Glutamatergic neuron (in vitro differentiated cells): ENCODE measurements around the gene ARHGAP24. TPM values are rescaled to one million over a fixed set of nuclear protein-coding genes. Genes with fewer than 3 reads are reported as not detected.
"Not testable (repeated sequence)": the region's sequence is repeated elsewhere in the genome, so short reads cannot be mapped to it uniquely, and the experiment has no call there.

Experiments used
- DNase-seq: peaks from one replicate; pipeline ENCODE4 v3.0.0; 2022
- H3K27ac Mint-ChIP-seq: one replicate; pipeline ENCODE4 v1.8.0; 2020; ENCODE audit warnings: mild to moderate bottlenecking, mixed read lengths, inconsistent platforms; ENCODE audit not compliant: unreplicated experiment
- H3K27me3 Mint-ChIP-seq: one replicate; pipeline ENCODE4 v1.8.0; 2020; ENCODE audit warnings: mild to moderate bottlenecking, moderate library complexity, mixed read lengths, inconsistent platforms; ENCODE audit not compliant: unreplicated experiment
- H3K36me3 Mint-ChIP-seq: one replicate; pipeline ENCODE4 v1.8.0; 2020; ENCODE audit warnings: mild to moderate bottlenecking, mixed read lengths, inconsistent platforms; ENCODE audit not compliant: unreplicated experiment
- H3K4me1 Mint-ChIP-seq: one replicate; pipeline ENCODE4 v1.8.0; 2020; ENCODE audit warnings: mild to moderate bottlenecking, low read depth, mixed read lengths, inconsistent platforms; ENCODE audit not compliant: unreplicated experiment
- H3K4me3 Mint-ChIP-seq: one replicate; pipeline ENCODE4 v1.8.0; 2020; ENCODE audit warnings: mild to moderate bottlenecking, mixed read lengths, inconsistent platforms; ENCODE audit not compliant: unreplicated experiment
- H3K9me3 Mint-ChIP-seq: one replicate; pipeline ENCODE4 v1.8.0; 2020; ENCODE audit warnings: mild to moderate bottlenecking, moderate library complexity, mixed read lengths, inconsistent platforms; ENCODE audit not compliant: unreplicated experiment
- CTCF ChIP-seq: fragments of 200-600 bp; sonication (generic); IDR thresholded peaks from one replicate; pipeline ENCODE4 v1.5.0; 2021; ENCODE audit not compliant: partially characterized antibody, unreplicated experiment
- total RNA-seq: library from RNA; stranded (reverse); fragmentation: NEBNext Ultra II Directional; extraction: Animal tissue kit (Norgen Biotek cat#: 25700); gene quantifications from one replicate; pipeline ENCODE4 v1.2.1, GENCODE V29; 2021; ENCODE audit not compliant: unreplicated experiment

Gene ARHGAP24
- total RNA-seq, 1 donor from 2014 or later = 1.6 TPM

GRCh38 chr4:85514783-85515182, 39.8 kb downstream of the ARHGAP24 start:
- H3K4me1 Mint-ChIP-seq = no peaks in the 10 kb centered on the region

GRCh38 chr4:85515701-85516100, 40.8 kb downstream of the ARHGAP24 start:
- H3K27ac Mint-ChIP-seq = no peak overlapping the region
- no peak for TF ChIP-seq CTCF
- H3K4me3 Mint-ChIP-seq = no peak overlapping the region
- no peaks in the 10 kb centered on the region for H3K4me1 Mint-ChIP-seq
- DNase-seq = no peak
- H3K9me3 Mint-ChIP-seq = no peaks in the 10 kb centered on the region
- no peaks in the 10 kb centered on the region for H3K27me3 Mint-ChIP-seq
- H3K36me3 Mint-ChIP-seq = no peaks in the 10 kb centered on the region

More at GRCh38 chr4:85514783-85515182, 39.8 kb downstream of the ARHGAP24 start:
- H3K9me3 Mint-ChIP-seq = no peaks in the 10 kb centered on the region
- H3K36me3 Mint-ChIP-seq = no peaks in the 10 kb centered on the region
- no peak overlapping the region for H3K27ac Mint-ChIP-seq
- no peak for TF ChIP-seq CTCF
- no peaks in the 10 kb centered on the region for H3K27me3 Mint-ChIP-seq
- no peak for DNase-seq
- no peak overlapping the region for H3K4me3 Mint-ChIP-seq

- H3K4me3 Mint-ChIP-seq, H3K27me3 Mint-ChIP-seq, DNase-seq, H3K9me3 Mint-ChIP-seq, H3K4me1 Mint-ChIP-seq, H3K36me3 Mint-ChIP-seq, H3K27ac Mint-ChIP-seq: not testable (repeated sequence)
Measured at GRCh38 chr4:85518526-85518925, 43.6 kb downstream of the ARHGAP24 start.

- Mint-ChIP-seq H3K9me3 (no peaks in the 10 kb centered on the region), H3K36me3 (no peaks in the 10 kb centered on the region), H3K4me1 (no peaks in the 10 kb centered on the region), H3K27me3 (peaks cover 2% of the 10 kb centered on the region), H3K27ac (no peak overlapping the region), H3K4me3 (no peak overlapping the region)
- TF ChIP-seq CTCF = no peak
- DNase-seq = no peak
Measured at GRCh38 chr4:85520765-85521749, 46.1 kb downstream of the ARHGAP24 start.

GRCh38 chr4:85522277-85522676, 47.3 kb downstream of the ARHGAP24 start:
- no peak overlapping the region for H3K27ac Mint-ChIP-seq
- no peak for DNase-seq
- peaks cover 2% of the 10 kb centered on the region for H3K27me3 Mint-ChIP-seq
- H3K36me3 Mint-ChIP-seq = no peaks in the 10 kb centered on the region
- no peak overlapping the region for H3K4me3 Mint-ChIP-seq
- H3K9me3 Mint-ChIP-seq = no peaks in the 10 kb centered on the region
- no peak for TF ChIP-seq CTCF
- H3K4me1 Mint-ChIP-seq = no peaks in the 10 kb centered on the region
